Astrocyte of the spinal cord (primary cell): Measurements from ENCODE around the gene AVPR1B.

Experiments
- DNase-seq: peaks from one replicate; pipeline ENCODE4 v3.0.0; 2011; ENCODE audit warnings: low read depth, low spot score
- H3K4me3 ChIP-seq: 2 replicates; pipeline ENCODE4 v1.5.1; 2011; ENCODE audit warnings: low read depth, mild to moderate bottlenecking, low read length, moderate library complexity
- in situ Hi-C: cut with HindIII; loops from 2 replicates; pipeline ENCODE4 v1.10.0; 2017; ENCODE audit warnings: low sequenced_read_pairs
- TF ChIP-seq, protein P1 (sequence below): IDR thresholded peaks from 2 replicates; pipeline ENCODE4 v1.5.1; 2012; ENCODE audit warnings: low read depth, mild to moderate bottlenecking, low read length, inconsistent platforms

AVPR1B gene

DNA sequence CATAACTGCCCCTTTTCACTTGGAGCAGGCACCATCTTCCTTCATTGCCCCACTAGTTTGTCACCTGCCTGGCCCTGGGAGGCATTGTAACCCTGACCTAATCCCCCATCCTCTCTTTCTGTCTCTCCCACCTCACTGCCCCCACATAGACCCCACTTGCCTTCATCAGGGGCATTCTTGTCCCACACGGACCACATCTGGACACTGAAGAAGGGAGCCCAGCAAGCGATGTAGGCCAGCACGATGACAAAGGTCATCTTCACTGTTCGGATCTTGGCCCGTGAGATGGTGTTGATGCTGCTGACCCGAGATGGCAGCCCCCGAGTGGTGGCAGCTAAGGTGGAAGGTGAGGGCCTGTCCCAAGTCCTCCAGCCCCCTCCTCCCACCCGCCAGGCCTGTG is 1.4 kb downstream of the AVPR1B start:
- no peak overlapping the region for H3K4me3 ChIP-seq

DNA sequence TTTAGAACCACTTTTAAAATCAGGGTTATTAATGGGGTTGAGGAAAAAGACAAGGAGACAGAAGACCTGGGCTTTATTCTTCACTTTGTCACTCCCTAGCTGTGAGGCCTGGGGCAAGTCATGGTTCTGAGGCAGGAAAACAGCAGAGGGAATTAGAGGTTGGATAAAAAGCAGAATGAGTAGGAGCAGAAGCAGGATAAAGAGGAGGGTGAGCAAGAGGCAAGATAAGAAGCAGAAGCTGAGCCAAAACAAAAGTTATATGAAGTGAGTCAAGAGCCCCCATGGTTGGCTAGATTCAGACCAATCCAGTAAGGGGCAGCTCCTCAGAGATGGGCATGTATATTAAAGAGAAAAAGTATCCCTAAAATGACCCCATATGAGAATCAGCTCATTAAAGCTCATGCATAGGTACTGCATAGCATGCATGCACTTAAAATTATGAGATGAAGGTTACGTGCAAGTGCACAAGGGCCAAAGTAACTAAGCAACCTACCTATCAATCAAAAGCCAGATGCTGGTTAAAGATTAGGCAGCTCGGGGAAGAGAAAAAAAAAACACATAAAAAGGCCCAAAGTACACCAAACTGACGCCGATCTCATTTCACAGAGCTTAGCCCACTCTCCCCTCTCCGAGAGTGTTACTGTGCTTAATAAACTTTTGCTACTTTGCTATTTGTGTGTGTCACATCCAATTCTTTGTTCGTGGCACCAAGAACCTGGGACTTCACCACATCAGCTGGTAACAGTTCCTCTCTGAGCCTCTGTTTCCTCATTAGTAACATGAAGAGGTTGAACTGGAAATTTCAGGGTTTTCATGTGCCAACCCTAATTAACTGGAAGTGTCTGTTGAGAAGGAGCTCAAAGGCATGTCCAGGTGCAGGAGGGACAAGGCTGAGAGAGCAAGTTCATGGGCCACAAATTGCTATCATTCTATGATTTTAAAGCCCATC is 2.2 kb downstream of the AVPR1B start:
- TF ChIP-seq, protein P1, sequence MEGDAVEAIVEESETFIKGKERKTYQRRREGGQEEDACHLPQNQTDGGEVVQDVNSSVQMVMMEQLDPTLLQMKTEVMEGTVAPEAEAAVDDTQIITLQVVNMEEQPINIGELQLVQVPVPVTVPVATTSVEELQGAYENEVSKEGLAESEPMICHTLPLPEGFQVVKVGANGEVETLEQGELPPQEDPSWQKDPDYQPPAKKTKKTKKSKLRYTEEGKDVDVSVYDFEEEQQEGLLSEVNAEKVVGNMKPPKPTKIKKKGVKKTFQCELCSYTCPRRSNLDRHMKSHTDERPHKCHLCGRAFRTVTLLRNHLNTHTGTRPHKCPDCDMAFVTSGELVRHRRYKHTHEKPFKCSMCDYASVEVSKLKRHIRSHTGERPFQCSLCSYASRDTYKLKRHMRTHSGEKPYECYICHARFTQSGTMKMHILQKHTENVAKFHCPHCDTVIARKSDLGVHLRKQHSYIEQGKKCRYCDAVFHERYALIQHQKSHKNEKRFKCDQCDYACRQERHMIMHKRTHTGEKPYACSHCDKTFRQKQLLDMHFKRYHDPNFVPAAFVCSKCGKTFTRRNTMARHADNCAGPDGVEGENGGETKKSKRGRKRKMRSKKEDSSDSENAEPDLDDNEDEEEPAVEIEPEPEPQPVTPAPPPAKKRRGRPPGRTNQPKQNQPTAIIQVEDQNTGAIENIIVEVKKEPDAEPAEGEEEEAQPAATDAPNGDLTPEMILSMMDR = no peak
- no peak for DNase-seq
- in situ Hi-C loops = loop anchor here (25.0 kb wide), 1 partner anchor 203 kb away; no protein-coding TSS in a partner anchor
- no peak overlapping the region for H3K4me3 ChIP-seq

More for the DNA sequence above, 1.4 kb downstream of the AVPR1B start:
- in situ Hi-C loops = loop anchor here (25.0 kb wide), 1 partner anchor 203 kb away; no protein-coding TSS in a partner anchor
- TF ChIP-seq, protein P1 = no peak
- no peak for DNase-seq

DNA sequence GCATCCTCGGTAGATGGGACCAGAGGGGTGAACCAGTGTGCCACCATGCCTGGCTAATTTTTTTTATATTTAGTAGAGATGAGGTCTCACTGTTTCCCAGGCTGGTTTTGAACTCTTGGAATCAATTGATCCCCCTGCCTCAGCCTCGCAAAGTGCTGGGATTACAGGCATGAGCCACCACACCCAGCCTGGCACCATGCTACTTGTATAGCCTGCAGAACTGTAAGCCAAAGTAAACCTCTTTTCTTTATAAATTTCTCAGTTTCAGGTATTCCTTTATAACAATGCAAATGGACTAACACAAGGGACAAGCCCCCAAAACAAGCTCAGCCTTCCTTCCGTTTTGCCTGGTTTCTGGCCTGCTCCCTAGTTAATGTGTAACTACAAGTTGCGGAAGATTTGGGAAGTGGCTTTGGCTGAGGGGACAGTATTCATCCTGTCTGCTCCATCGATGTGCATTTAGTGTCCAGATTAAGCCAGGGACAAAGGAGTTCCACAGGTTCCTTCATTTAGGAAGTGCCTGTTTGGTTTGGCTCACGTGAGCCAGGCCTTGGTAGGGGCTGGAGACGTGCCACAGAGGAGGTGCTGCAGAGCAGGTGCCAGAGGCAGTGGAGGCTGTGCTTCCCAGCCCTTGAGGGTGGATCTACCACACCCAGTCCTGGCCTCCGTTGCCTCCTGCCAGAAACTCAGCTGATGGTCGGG is 4.4 kb downstream of the AVPR1B start:
- in situ Hi-C loops = loop anchor here (25.0 kb wide), 1 partner anchor 200 kb away; no protein-coding TSS in a partner anchor
- H3K4me3 ChIP-seq = no peak overlapping the region
- TF ChIP-seq, protein P1 = no peak
- DNase-seq = no peak

DNA sequence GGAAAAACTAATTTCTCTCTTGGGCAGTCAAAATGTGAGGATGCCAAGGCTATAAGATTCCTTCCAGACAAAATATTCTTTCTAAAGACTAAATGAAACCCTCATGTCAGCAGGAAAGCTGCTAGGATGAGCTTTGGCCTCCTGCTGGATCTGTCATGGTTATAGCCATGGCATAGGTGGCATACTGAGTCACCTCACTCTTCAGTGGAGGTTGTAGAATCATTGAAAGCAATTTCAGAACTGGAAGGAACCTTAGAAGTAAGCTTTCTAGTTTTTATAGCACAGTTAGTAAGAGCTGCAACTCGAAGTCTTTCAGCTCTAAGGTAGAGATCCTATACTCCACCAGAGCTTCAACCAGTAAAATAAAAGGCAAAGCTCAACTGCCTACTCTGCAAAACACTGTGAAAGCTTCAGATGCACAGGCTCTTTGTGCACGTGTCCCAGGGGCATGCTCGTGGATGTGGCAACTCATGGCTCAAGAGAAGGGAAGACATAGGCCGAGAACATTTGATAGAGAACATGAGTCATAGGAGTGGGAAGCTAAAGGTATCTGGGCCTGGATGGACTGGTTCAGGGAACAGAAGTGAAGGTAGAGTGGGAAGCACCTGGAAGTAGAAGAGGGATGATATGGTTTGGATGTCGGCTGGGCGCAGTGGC is 5.8 kb downstream of the AVPR1B start:
- in situ Hi-C loops = loop anchor here (25.0 kb wide), 1 partner anchor 199 kb away; no protein-coding TSS in a partner anchor
- DNase-seq = no peak
- no peak overlapping the region for H3K4me3 ChIP-seq
- TF ChIP-seq, protein P1 = no peak

DNA sequence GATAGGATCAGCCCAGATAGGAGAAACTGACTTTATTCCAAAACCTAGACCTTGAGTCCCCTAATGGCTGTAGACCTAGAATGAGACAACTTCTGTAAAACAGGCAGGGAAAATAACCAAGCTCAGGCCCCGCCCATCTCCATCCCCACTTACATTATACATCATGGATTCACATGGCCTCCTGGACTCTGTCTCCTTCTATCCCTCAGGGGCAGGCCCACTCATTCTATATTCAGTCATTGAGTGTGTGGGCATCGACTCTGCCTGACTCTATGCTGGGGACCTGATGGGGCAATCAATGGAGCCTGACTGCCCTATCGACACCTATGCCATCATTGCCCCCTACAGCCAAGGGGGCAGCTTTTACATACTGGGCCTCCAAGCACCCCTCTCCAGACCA is 6.4 kb downstream of the AVPR1B start:
- TF ChIP-seq, protein P1 = no peak
- no peak for DNase-seq
- in situ Hi-C loops = loop anchor here (25.0 kb wide), 1 partner anchor 199 kb away; no protein-coding TSS in a partner anchor
- no peak overlapping the region for H3K4me3 ChIP-seq

DNA sequence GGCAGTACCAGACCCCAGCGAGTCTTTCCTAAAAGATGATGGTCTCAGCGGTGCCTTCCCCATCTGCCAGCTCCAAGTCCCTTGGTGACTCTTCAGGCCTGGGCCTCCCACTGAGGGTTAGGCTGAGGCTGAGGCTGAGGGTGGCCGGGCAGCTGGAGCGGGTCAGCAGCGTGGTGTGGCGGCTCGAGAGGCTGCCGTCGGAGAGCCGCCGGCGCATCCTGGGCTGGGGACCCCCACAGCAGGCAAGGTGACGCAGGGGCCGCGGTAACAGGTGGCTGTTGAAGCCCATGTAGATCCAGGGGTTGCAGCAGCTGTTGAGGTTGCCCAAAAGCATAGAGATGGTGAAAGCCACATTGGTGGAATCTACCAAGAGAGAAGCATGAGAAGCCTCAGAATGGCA is 7.0 kb downstream of the AVPR1B start:
- DNase-seq = no peak
- no peak overlapping the region for H3K4me3 ChIP-seq
- in situ Hi-C loops = loop anchor here (25.0 kb wide), 1 partner anchor 198 kb away; no protein-coding TSS in a partner anchor
- TF ChIP-seq, protein P1 = no peak
